Colonic mucosa (tissue), 4 donors: ENCODE results near the gene HOXB4. TPM values are rescaled to one million over a fixed set of nuclear protein-coding genes. Genes with fewer than 3 reads are reported as not detected.

Experiments
- DNase-seq: peaks from one replicate; pipeline ENCODE4 v3.0.0-alpha.2; 2020
- H3K27ac ChIP-seq: fragments of 200-600 bp; one replicate; pipeline ENCODE4 v1.8.0; 2021
- H3K27me3 ChIP-seq: fragments of 200-600 bp; one replicate; pipeline ENCODE4 v1.8.0; 2021
- H3K36me3 ChIP-seq: fragments of 200-600 bp; one replicate; pipeline ENCODE4 v1.8.0; 2021
- H3K4me1 ChIP-seq: fragments of 200-600 bp; one replicate; pipeline ENCODE4 v1.8.0; 2021; ENCODE audit warnings: mild to moderate bottlenecking
- H3K4me3 ChIP-seq: fragments of 200-600 bp; one replicate; pipeline ENCODE4 v1.8.0; 2021
- H3K9ac ChIP-seq, 2 donors: one replicate each; pipeline ENCODE4 v1.7.0; 2013; ENCODE audit warnings: control low read depth in 2 of 2, low read depth in 2 of 2, low read length in 2 of 2
- H3K9me3 ChIP-seq: fragments of 200-600 bp; one replicate; pipeline ENCODE4 v1.8.0; 2021
- CTCF ChIP-seq: fragments of 200-600 bp; IDR thresholded peaks from one replicate; pipeline ENCODE4 v1.8.0; 2022; ENCODE audit warnings: antibody characterized with exemption, mild to moderate bottlenecking
- intact Hi-C: fragments of 100-400 bp; cut with DNase I; formaldehyde crosslinking; loops from one replicate; pipeline ENCODE4 v1.14.1; 2022
- total RNA-seq, 2 donors: library from RNA; stranded (reverse); fragmentation: NEBNext Ultra II Directional in 1 of 2; extraction: Animal tissue kit (Norgen Biotek cat#: 25700) in 1 of 2; gene quantifications; one replicate each; pipeline ENCODE4 v1.2.1, GENCODE V29; 2021
- donor health status: healthy.
- donor health status: DM: no; HTN: no; CAD: no.
- donor health status: DM: no; HTN: no; CAD: no.

Gene HOXB4
- total RNA-seq, 2 donors from 2014 or later, result 2.5 to 4.7 TPM

- peak overlapping the region; percentile 76 to 78 for H3K9ac ChIP-seq
- intact Hi-C loops, result no loop called here
- H3K4me3 ChIP-seq, result no peak overlapping the region
- H3K27ac ChIP-seq, result peak overlapping the region; percentile 88
- H3K4me1 ChIP-seq, result peaks cover 9% of the 10 kb centered on the region
- TF ChIP-seq CTCF, result no peak
- no peaks in the 10 kb centered on the region for H3K27me3 ChIP-seq
- DNase-seq, result no peak
- H3K9me3 ChIP-seq, result no peaks in the 10 kb centered on the region
- no peaks in the 10 kb centered on the region for H3K36me3 ChIP-seq
These were observed 9.3 kb upstream of the HOXB4 start for GRCh38 chr17:48587276-48588073.

DNA sequence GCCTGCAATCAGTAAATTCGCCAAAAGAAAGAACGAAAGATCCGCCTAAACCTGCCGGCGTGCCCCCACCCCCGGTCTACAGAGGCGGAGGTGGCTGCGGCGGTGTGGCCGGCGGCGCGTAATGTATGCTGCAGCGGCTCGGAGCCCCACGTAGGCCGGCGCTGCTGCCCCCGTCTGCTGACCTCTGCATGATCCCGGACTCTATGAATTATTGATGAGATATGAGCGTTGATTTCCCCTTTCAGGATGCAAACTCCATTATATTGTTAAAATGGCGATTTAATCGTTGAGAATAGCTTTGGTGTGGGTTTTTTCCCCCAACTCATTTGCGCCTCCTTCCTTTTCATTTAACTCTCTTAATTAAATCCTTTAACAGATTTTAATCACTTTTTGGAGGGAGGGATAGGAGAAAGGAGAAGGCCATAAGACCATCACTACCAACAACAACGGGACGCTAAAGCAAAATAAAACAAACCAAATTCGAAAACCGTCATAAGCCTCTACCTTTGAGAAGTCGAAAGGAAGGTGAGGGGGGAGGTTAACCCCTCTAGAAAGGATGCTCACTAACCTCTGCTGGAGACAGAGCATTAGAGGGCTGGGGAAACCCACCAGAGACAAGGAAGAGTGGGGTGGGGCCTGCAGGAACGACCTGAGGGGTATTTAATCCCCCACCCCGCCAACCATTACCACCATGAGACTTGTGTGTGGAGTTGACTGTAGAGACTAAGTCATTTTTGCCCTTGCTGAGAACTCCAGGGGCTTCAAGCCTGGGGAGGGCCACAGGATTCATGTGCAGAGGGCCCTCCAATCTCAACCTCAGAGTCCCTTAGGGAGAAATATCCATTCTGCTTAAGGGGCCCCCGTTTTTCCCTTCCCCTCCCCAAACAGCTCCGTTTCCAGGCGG, 8.5 kb upstream of the HOXB4 start:
- intact Hi-C loops, result no loop called here
- Histone ChIP-seq H3K36me3 (no peaks in the 10 kb centered on the region), H3K9ac (peak overlapping the region; percentile 76 to 78), H3K4me3 (peak overlapping the region; percentile 51), H3K27me3 (peaks cover 3% of the 10 kb centered on the region), H3K27ac (peak overlapping the region; percentile 88), H3K9me3 (no peaks in the 10 kb centered on the region), H3K4me1 (peaks cover 9% of the 10 kb centered on the region)
- DNase-seq, result no peak
- TF ChIP-seq CTCF, result no peak

DNA sequence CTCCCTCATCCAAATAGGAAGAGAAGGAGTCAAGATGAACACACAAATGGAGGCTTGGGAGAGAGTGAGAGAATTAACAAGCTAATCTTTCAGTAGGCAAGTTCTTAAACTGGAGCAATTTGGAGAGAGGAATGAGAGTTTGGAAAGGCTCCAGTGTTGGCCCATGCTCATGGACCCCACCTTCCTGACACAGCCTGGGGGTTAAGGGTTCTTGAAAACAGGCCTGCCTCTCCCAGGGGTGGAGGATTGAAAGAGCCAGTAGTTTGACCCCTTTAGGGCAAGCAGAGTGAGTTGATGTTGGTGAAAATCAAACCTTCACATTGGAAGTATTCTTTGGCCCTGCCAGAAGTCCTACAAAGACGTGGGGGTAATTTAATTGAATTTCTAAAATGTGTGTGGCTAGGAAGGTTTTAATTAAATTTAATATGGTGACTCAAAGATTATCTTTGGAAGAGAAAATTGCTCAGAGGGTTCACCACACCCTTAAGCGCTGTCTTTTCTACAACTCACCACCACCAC, 6.1 kb upstream of the HOXB4 start:
- H3K27ac ChIP-seq, result no peak overlapping the region
- intact Hi-C loops, result no loop called here
- DNase-seq, result no peak
- H3K27me3 ChIP-seq, result peaks cover 3% of the 10 kb centered on the region
- no peak overlapping the region for H3K4me3 ChIP-seq
- no peaks in the 10 kb centered on the region for H3K9me3 ChIP-seq
- peaks cover 21% of the 10 kb centered on the region for H3K4me1 ChIP-seq
- H3K36me3 ChIP-seq, result no peaks in the 10 kb centered on the region
- H3K9ac ChIP-seq, result no peak overlapping the region
- TF ChIP-seq CTCF, result no peak

DNA sequence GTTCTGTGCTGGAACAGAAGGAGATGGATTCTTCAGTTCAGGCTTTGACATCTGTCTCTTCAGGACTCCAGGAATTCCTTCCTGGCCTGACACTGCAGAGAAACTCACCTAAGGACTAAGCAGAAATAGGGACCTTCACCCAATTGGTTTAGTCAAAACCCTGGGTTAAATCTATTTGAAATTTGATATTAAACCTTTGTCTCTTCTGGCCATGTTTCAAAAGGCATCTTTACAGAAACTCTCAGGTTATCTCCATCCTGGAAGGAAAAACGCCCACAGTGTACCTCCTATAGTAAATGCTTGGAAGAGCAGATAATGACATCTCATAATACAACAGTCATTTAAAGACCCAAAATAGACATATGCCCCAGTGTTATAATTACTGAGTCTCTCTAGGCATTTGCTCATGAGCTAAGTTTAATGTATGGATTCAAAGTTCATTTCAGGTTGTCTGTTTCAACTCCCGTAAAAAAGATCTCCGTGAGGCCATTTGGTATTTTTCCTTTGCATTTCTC, 5.6 kb upstream of the HOXB4 start:
- Histone ChIP-seq H3K36me3 (no peaks in the 10 kb centered on the region), H3K9ac (no peak overlapping the region), H3K4me1 (peaks cover 21% of the 10 kb centered on the region), H3K4me3 (no peak overlapping the region), H3K9me3 (no peaks in the 10 kb centered on the region), H3K27ac (no peak overlapping the region), H3K27me3 (peaks cover 3% of the 10 kb centered on the region)
- no peak for DNase-seq
- intact Hi-C loops, result no loop called here
- TF ChIP-seq CTCF, result no peak

DNA sequence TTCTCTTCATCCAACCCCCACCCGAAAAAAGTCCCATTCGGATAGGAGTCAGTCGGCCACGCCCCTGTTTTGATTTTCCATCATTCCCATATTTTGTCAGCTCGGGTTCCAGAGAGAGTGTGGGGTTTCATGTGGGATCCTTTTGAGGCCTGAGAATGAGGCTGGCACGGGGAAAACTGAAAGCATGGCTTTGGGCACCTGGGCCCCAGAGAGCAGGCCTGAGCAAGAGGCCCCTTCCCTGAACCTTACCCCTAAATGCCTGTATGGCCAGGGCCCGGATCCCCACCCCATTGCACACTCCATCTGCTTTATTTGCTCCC, 4.6 kb upstream of the HOXB4 start:
- Histone ChIP-seq H3K4me1 (peaks cover 21% of the 10 kb centered on the region), H3K27ac (peak overlapping the region; percentile 70), H3K9me3 (no peaks in the 10 kb centered on the region), H3K36me3 (no peaks in the 10 kb centered on the region), H3K9ac (peak overlapping the region; percentile 5 to 67), H3K27me3 (peaks cover 3% of the 10 kb centered on the region), H3K4me3 (peak overlapping the region; percentile 39)
- intact Hi-C loops, result no loop called here
- no peak for DNase-seq
- no peak for TF ChIP-seq CTCF
